Dendritic cell treated with granulocyte-macrophage colony-stimulating factor and Interleukin-4, amounts not matched to agents 40 ng/mL and 50 ng/mL, for 4 days (primary cell): ENCODE data around the gene HFE.
A peak's percentile ranks its signal among the peaks of the same experiment; 100 is the strongest.

Source experiments
- H3K27ac Mint-ChIP-seq: one replicate; pipeline ENCODE4 v1.8.0; 2022; ENCODE audit warnings: mild to moderate bottlenecking, mixed read lengths
- H3K27me3 Mint-ChIP-seq: one replicate; pipeline ENCODE4 v1.8.0; 2022; ENCODE audit warnings: mild to moderate bottlenecking, mixed read lengths
- H3K36me3 Mint-ChIP-seq: one replicate; pipeline ENCODE4 v1.8.0; 2022; ENCODE audit warnings: low read depth, mixed read lengths
- H3K4me1 Mint-ChIP-seq: one replicate; pipeline ENCODE4 v1.8.0; 2022; ENCODE audit warnings: low read depth, mixed read lengths
- H3K4me3 Mint-ChIP-seq: one replicate; pipeline ENCODE4 v1.8.0; 2022; ENCODE audit warnings: mild to moderate bottlenecking, moderate library complexity, mixed read lengths
- H3K9me3 Mint-ChIP-seq: one replicate; pipeline ENCODE4 v1.8.0; 2022; ENCODE audit warnings: mixed read lengths
- intact Hi-C: fragments of 100-400 bp; cut with micrococcal nuclease; formaldehyde crosslinking; loops from one replicate; pipeline ENCODE4 v1.15.0; 2022

Gene HFE

GRCh38 chr6:26124781-26125685, 37.8 kb downstream of the HFE start:
- peaks cover 8% of the 10 kb centered on the region for H3K9me3 Mint-ChIP-seq
- H3K27me3 Mint-ChIP-seq, result no peaks in the 10 kb centered on the region
- H3K4me3 Mint-ChIP-seq, result peak overlapping the region; percentile 95
- H3K36me3 Mint-ChIP-seq, result peaks cover 68% of the 10 kb centered on the region
- intact Hi-C loops, result loop anchor here (5.0 kb wide), 2 partner anchors 47 to 1007 kb away; a partner anchor contains a TSS
- peaks cover 28% of the 10 kb centered on the region for H3K4me1 Mint-ChIP-seq
- peak overlapping the region; percentile 100 for H3K27ac Mint-ChIP-seq

DNA sequence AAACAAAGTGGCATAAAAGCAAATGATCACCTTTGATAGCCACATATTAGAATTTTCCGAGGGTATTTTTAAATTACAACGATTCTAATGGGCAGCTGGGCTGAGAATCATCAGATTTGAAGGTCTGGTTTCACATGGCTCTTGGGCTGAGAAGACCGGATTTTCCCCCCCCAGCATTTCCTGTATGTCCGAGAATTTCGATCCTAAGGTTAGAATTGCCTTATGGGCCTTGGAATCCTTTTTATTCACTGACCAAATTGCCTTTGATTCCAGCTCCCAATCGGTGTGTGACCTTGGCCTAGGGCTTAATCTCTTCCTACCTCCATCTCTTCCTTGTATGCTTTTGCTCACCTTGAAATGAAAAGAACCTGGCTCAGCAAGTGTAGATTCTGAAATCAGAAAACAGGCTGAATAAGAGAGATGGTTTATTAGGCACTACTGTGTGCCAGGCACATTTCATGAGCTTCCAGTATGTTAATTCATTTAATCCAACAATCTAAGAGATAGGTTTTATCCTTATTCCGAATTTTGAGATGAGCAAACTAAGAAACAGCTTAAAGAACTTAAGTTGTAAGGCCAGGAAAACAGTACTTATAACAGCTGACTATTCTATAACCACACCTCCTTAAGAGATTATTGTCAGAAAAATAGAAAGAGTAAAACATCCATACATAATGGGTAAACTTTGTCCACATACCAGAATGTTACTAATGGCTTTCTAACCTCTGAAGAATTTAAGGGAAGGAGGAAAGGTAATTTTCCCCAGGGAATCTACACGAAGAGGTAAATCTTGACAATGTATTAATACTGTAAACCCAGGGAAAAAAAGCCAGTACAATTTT, 39.4 kb downstream of the HFE start:
- Mint-ChIP-seq H3K9me3 (peaks cover 2% of the 10 kb centered on the region), H3K27me3 (no peaks in the 10 kb centered on the region), H3K36me3 (peaks cover 76% of the 10 kb centered on the region), H3K27ac (peak overlapping the region; percentile 100), H3K4me3 (peak overlapping the region; percentile 95), H3K4me1 (peaks cover 32% of the 10 kb centered on the region)
- intact Hi-C loops, result loop anchor here (1.0 to 5.0 kb wide), 2 partner anchors 31 to 46 kb away; no protein-coding TSS in a partner anchor

DNA sequence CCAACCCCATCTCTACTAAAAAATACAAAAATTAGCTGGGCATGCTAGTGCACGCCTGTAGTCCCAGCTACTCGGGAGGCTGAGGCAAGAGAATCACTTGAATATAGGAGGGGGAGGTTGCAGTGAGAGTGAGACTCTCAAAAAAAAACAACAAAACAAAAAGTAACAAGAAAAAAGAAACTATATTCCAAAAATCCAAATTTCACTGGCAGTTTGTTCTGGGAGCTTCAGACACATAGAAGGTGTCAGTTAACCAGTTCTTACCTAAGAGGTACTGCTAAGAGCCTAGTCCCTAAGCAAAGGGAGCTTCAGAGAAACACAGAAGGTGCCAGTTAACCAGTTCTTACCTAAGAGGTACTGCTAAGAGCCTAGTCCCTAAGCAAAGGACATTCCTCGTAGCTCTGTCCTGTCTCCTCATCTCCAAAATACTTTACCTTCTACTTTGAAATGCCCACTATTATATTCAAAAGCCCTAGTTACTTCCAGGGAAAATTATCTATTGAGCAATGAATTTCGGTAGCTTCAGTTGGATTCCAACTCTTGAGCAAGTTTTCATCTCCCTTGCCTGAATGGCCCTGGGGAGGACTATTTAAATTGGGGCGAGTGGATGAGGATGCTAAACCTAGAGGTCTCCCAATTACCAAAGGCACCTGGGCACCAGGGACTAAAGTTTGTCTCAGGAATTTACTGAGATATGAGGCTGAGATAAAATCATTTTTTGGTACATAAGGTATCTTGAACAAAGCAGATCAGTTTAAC, 41.0 kb downstream of the HFE start:
- H3K27me3 Mint-ChIP-seq, result no peaks in the 10 kb centered on the region
- H3K27ac Mint-ChIP-seq, result peak overlapping the region; percentile 100
- intact Hi-C loops, result loop anchor here (5.0 kb wide), 1 partner anchor 44 kb away; no protein-coding TSS in a partner anchor
- no peaks in the 10 kb centered on the region for H3K9me3 Mint-ChIP-seq
- peaks cover 41% of the 10 kb centered on the region for H3K4me1 Mint-ChIP-seq
- H3K36me3 Mint-ChIP-seq, result peaks cover 90% of the 10 kb centered on the region
- H3K4me3 Mint-ChIP-seq, result peak overlapping the region; percentile 9

DNA sequence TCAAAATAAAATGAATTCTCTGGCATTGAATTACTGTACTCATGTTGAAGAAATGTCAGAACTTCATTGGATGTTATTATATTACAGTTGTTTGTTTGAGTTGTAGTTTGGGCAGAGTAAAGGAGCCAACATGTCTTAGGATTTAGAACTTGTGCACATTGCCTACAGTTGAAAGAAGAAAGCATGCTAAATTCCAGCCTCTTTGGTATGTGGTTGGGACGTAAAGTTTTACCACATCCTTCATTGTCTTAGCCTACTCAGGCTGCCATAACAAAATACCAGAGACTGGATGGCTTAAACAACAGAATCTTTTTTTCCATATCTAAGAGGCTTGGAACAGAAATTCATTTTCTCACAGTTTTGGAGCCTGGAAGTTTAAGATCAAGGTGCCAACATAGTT, 42.4 kb downstream of the HFE start:
- Mint-ChIP-seq H3K27me3 (no peaks in the 10 kb centered on the region), H3K9me3 (no peaks in the 10 kb centered on the region), H3K4me3 (no peak overlapping the region), H3K36me3 (peaks cover 85% of the 10 kb centered on the region), H3K27ac (no peak overlapping the region), H3K4me1 (peaks cover 48% of the 10 kb centered on the region)
- intact Hi-C loops, result loop anchor here (5.0 kb wide), 1 partner anchor 43 kb away; no protein-coding TSS in a partner anchor

GRCh38 chr6:26130581-26131249, 43.5 kb downstream of the HFE start:
- H3K27ac Mint-ChIP-seq, result no peak overlapping the region
- H3K4me1 Mint-ChIP-seq, result peaks cover 48% of the 10 kb centered on the region
- intact Hi-C loops, result no loop called here
- H3K36me3 Mint-ChIP-seq, result peaks cover 76% of the 10 kb centered on the region
- no peak overlapping the region for H3K4me3 Mint-ChIP-seq
- H3K27me3 Mint-ChIP-seq, result no peaks in the 10 kb centered on the region
- no peaks in the 10 kb centered on the region for H3K9me3 Mint-ChIP-seq

GRCh38 chr6:26131618-26132017, 44.4 kb downstream of the HFE start:
- H3K4me3 Mint-ChIP-seq, result no peak overlapping the region
- no peaks in the 10 kb centered on the region for H3K9me3 Mint-ChIP-seq
- peaks cover 74% of the 10 kb centered on the region for H3K36me3 Mint-ChIP-seq
- intact Hi-C loops, result no loop called here
- H3K27me3 Mint-ChIP-seq, result no peaks in the 10 kb centered on the region
- H3K27ac Mint-ChIP-seq, result no peak overlapping the region
- peaks cover 44% of the 10 kb centered on the region for H3K4me1 Mint-ChIP-seq

GRCh38 chr6:26133730-26134129, 46.5 kb downstream of the HFE start:
- Mint-ChIP-seq H3K4me1 (peaks cover 28% of the 10 kb centered on the region), H3K36me3 (peaks cover 68% of the 10 kb centered on the region)
- intact Hi-C loops, result no loop called here

GRCh38 chr6:26136321-26136720, 49.1 kb downstream of the HFE start:
- Mint-ChIP-seq H3K27ac (no peak overlapping the region), H3K36me3 (peaks cover 67% of the 10 kb centered on the region), H3K27me3 (no peaks in the 10 kb centered on the region), H3K9me3 (no peaks in the 10 kb centered on the region), H3K4me3 (no peak overlapping the region), H3K4me1 (peaks cover 23% of the 10 kb centered on the region)
- intact Hi-C loops, result no loop called here

More at GRCh38 chr6:26133730-26134129, 46.5 kb downstream of the HFE start:
- H3K4me3 Mint-ChIP-seq, result no peak overlapping the region
- H3K9me3 Mint-ChIP-seq, result no peaks in the 10 kb centered on the region
- no peak overlapping the region for H3K27ac Mint-ChIP-seq
- no peaks in the 10 kb centered on the region for H3K27me3 Mint-ChIP-seq

GRCh38 chr6:26140254-26140966, 53.2 kb downstream of the HFE start:
- Mint-ChIP-seq H3K4me3 (no peak overlapping the region), H3K4me1 (peaks cover 4% of the 10 kb centered on the region), H3K27me3 (no peaks in the 10 kb centered on the region), H3K27ac (no peak overlapping the region), H3K36me3 (peaks cover 39% of the 10 kb centered on the region), H3K9me3 (no peaks in the 10 kb centered on the region)
- intact Hi-C loops, result no loop called here

GRCh38 chr6:26140967-26141294, 53.7 kb downstream of the HFE start:
- Mint-ChIP-seq H3K27me3 (no peaks in the 10 kb centered on the region), H3K9me3 (no peaks in the 10 kb centered on the region), H3K36me3 (peaks cover 38% of the 10 kb centered on the region), H3K4me3 (no peak overlapping the region), H3K27ac (no peak overlapping the region), H3K4me1 (peaks cover 4% of the 10 kb centered on the region)
- intact Hi-C loops, result no loop called here

GRCh38 chr6:26141378-26141904, 54.2 kb downstream of the HFE start:
- H3K27ac Mint-ChIP-seq, result no peak overlapping the region
- no peak overlapping the region for H3K4me3 Mint-ChIP-seq
- no peaks in the 10 kb centered on the region for H3K27me3 Mint-ChIP-seq
- intact Hi-C loops, result no loop called here
- H3K9me3 Mint-ChIP-seq, result no peaks in the 10 kb centered on the region
- peaks cover 33% of the 10 kb centered on the region for H3K36me3 Mint-ChIP-seq
- peaks cover 4% of the 10 kb centered on the region for H3K4me1 Mint-ChIP-seq

DNA sequence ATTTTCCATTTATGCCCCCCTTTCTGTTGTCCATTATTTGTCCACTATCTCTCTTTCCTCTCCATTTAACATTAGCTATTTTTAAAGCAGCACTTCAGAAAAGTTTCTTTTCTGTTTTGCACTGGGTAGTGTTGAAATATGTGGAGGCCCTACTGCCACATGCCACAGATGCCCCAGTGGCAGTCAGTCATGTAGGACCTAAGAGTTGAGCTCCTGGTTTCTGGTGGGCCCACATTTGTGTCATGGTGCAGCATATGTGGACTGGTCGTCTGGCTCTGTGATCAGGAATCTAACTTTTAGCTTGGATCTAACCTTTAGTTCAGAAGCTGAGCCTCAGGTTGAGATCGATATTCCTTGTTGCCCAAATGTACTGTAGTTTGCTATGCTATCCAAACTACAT, 54.8 kb downstream of the HFE start:
- Mint-ChIP-seq H3K4me3 (no peak overlapping the region), H3K4me1 (peaks cover 4% of the 10 kb centered on the region), H3K9me3 (no peaks in the 10 kb centered on the region), H3K27ac (no peak overlapping the region), H3K27me3 (no peaks in the 10 kb centered on the region), H3K36me3 (peaks cover 27% of the 10 kb centered on the region)
- intact Hi-C loops, result no loop called here
